Endothelial cell of umbilical vein (primary cell): Measurements from ENCODE around the gene MED14. TPM values are rescaled to one million over a fixed set of nuclear protein-coding genes. Genes with fewer than 3 reads are reported as not detected.

Experiments
- BruUV-seq: library from RNA; stranded (reverse); fragments of 400-500 nt; replicated peaks from 2 replicates; lab custom pipeline; 2021; lab: Mats Ljungman, UMichigan
- CTCF ChIA-PET: fragments of 300-600, 350-600 bp; sonication (Branson Sonifier 250); formaldehyde crosslinking; loops from one replicate; lab custom pipeline; 2021; ENCODE audit warnings: antibody characterized with exemption, inconsistent platforms; lab: Charles Lee
- POLR2A ChIA-PET: fragments of 300-600, 350-600 bp; sonication (Branson Sonifier 250); formaldehyde crosslinking; loops from one replicate; lab custom pipeline; 2021; ENCODE audit warnings: antibody characterized with exemption, inconsistent platforms; lab: Charles Lee
- DNase-seq: peaks from one replicate; pipeline ENCODE4 v3.0.0-alpha.2; 2011; ENCODE audit warnings: low read depth, low spot score
- FAIRE-seq: peaks from 2 replicates; lab custom pipeline; 2011; peaks lifted over from hg19 to GRCh38; lab: Jason Lieb, UNC
- H2AFZ ChIP-seq: 2 replicates; pipeline ENCODE4 v1.6.0; 2012; ENCODE audit warnings: low read depth, low read length, control low read depth, inconsistent platforms
- H3K27ac ChIP-seq: 2 replicates; pipeline ENCODE4 v1.5.1; 2011; ENCODE audit warnings: low read depth, mild to moderate bottlenecking, control low read depth, low read length, moderate library complexity; ENCODE audit not compliant: insufficient read depth
- H3K27me3 ChIP-seq, 2 experiments: 2 replicates each; pipeline versions ENCODE4 v1.6.0 to v1.6.1; 2011; ENCODE audit warnings: low read length in 2 of 2, mixed read lengths in 1 of 2; ENCODE audit not compliant: control insufficient read depth in 2 of 2, insufficient read depth in 2 of 2
- H3K36me3 ChIP-seq, 2 experiments: 2 replicates in 1 of 2; 3 replicates in 1 of 2; pipeline ENCODE4 v1.5.1; 2011; ENCODE audit warnings: low read length in 2 of 2, mild to moderate bottlenecking in 1 of 2, moderate library complexity in 1 of 2; ENCODE audit not compliant: control insufficient read depth in 2 of 2, insufficient read depth in 2 of 2; ENCODE audit errors: extremely low read depth in 1 of 2
- H3K4me1 ChIP-seq: 3 replicates; pipeline ENCODE4 v1.5.1; 2011; ENCODE audit warnings: mild to moderate bottlenecking, low read length; ENCODE audit not compliant: control insufficient read depth, insufficient read depth; ENCODE audit errors: extremely low read depth
- H3K4me2 ChIP-seq: 2 replicates; pipeline ENCODE4 v1.6.1; 2011; ENCODE audit warnings: low read length, control low read depth, mixed read lengths; ENCODE audit not compliant: insufficient read depth
- H3K4me3 ChIP-seq, 3 experiments: fragments of 200-600 bp in 1 of 3; sonication (generic), shearing (Covaris generic) in 1 of 3; replicated peaks in 1 of 3; 2 replicates each; pipeline ENCODE4 v1.5.1; 2011 to 2016; ENCODE audit warnings: control low read depth in 3 of 3, low read length in 3 of 3, mild to moderate bottlenecking in 2 of 3, inconsistent platforms in 1 of 3, low read depth in 1 of 3, moderate library complexity in 1 of 3; ENCODE audit not compliant: insufficient read depth in 1 of 3
- H3K79me2 ChIP-seq: 2 replicates; pipeline ENCODE4 v1.6.0; 2012; ENCODE audit warnings: low read length, inconsistent platforms; ENCODE audit not compliant: control insufficient read depth, insufficient read depth
- H3K9ac ChIP-seq: replicated peaks from 2 replicates; pipeline ENCODE3; 2011; ENCODE audit warnings: low read length, control low read depth; ENCODE audit not compliant: insufficient read depth; ENCODE audit errors: extremely low read depth
- H3K9me1 ChIP-seq: replicated peaks from 3 replicates; pipeline ENCODE4 v1.6.0; 2011; ENCODE audit warnings: mild to moderate bottlenecking, low read length; ENCODE audit not compliant: control insufficient read depth, insufficient read depth; ENCODE audit errors: extremely low read depth
- H3K9me3 ChIP-seq: replicated peaks from 2 replicates; pipeline ENCODE4 v1.5.1; 2012; ENCODE audit warnings: low read length, inconsistent platforms; ENCODE audit not compliant: control insufficient read depth, insufficient read depth
- H4K20me1 ChIP-seq: replicated peaks from 2 replicates; pipeline ENCODE3; 2011; ENCODE audit warnings: mild to moderate bottlenecking, low read length; ENCODE audit not compliant: control insufficient read depth, insufficient read depth; ENCODE audit errors: extremely low read depth
- CTCF ChIP-seq, 2 donors: IDR thresholded peaks; 1 replicate in 1 of 2; 2 replicates in 1 of 2; pipeline ENCODE4 v1.5.1; 2011; ENCODE audit warnings: low read length in 2 of 2, mild to moderate bottlenecking in 2 of 2, moderate library complexity in 2 of 2, control low read depth in 1 of 2, inconsistent platforms in 1 of 2, low read depth in 1 of 2; ENCODE audit not compliant: insufficient read depth in 1 of 2; ENCODE audit errors: extremely low read depth in 1 of 2
- EZH2 ChIP-seq: IDR thresholded peaks from 2 replicates; pipeline ENCODE4 v1.6.1; 2012; ENCODE audit warnings: borderline replicate concordance, low read depth, mild to moderate bottlenecking, moderate library complexity, low read length, inconsistent platforms; ENCODE audit not compliant: severe bottlenecking
- FOS ChIP-seq: IDR thresholded peaks from 2 replicates; pipeline ENCODE4 v1.6.1; 2011; ENCODE audit warnings: mild to moderate bottlenecking, low read length, moderate library complexity, borderline replicate concordance; ENCODE audit not compliant: insufficient read depth
- GATA2 ChIP-seq: IDR thresholded peaks from 2 replicates; pipeline ENCODE4 v1.7.0; 2011; ENCODE audit warnings: low read depth, mild to moderate bottlenecking, moderate library complexity, mixed read lengths, low read length; ENCODE audit not compliant: insufficient read length, insufficient read depth
- JUN ChIP-seq: IDR thresholded peaks from 2 replicates; pipeline ENCODE4 v1.6.1; 2011; ENCODE audit warnings: borderline replicate concordance, low read depth; ENCODE audit not compliant: insufficient read length, insufficient read depth
- MAX ChIP-seq: IDR thresholded peaks from 2 replicates; pipeline ENCODE4 v1.6.1; 2011; ENCODE audit not compliant: insufficient read depth, insufficient read length
- MYC ChIP-seq: IDR thresholded peaks from one replicate; pipeline ENCODE4 v1.6.1; 2011; ENCODE audit warnings: mild to moderate bottlenecking, low read depth, low read length
- POLR2A ChIP-seq: IDR thresholded peaks from 2 replicates; pipeline ENCODE4 v1.6.1; 2012; ENCODE audit warnings: low read depth, mild to moderate bottlenecking, control low read depth, low read length
- POLR2AphosphoS5 ChIP-seq: IDR thresholded peaks from 2 replicates; pipeline ENCODE4 v1.6.1; 2012; ENCODE audit warnings: low read depth, mild to moderate bottlenecking, control low read depth, low read length, moderate library complexity; ENCODE audit not compliant: insufficient read depth
- dilution Hi-C: fragments of 300-500 bp; cut with MboI; formaldehyde crosslinking; loops from one replicate; pipeline ENCODE4 v1.15.0; 2019; ENCODE audit warnings: low sequenced_read_pairs; ENCODE audit not compliant: extremely low pct_ligation_motif_present
- intact Hi-C: fragments of 100-400 bp; cut with micrococcal nuclease; formaldehyde crosslinking; loops from one replicate; pipeline ENCODE4 v1.10.0; 2022
- polyA plus RNA-seq, 4 experiments: library from polyadenylated mRNA; depleted of rRNA in 3 of 4; stranded (reverse) in 3 of 4; unstranded in 1 of 4; fragments of >200 nt; gene quantifications; 2 replicates each; pipeline versions ENCODE4 v1.2.1 to v1.2.3, GENCODE V29; 2011 to 2012; ENCODE audit warnings: missing spikeins in 1 of 4
- total RNA-seq: library from RNA; stranded (reverse); gene quantifications from 2 replicates; pipeline ENCODE4 v1.2.3, GENCODE V29; 2021

MED14 gene
- total and polyA plus RNA-seq, 2 donors (not counting 3 experiments of a cell fraction or from before 2014, with no cell fraction given) = 25.6 to 55.8 TPM

DNA sequence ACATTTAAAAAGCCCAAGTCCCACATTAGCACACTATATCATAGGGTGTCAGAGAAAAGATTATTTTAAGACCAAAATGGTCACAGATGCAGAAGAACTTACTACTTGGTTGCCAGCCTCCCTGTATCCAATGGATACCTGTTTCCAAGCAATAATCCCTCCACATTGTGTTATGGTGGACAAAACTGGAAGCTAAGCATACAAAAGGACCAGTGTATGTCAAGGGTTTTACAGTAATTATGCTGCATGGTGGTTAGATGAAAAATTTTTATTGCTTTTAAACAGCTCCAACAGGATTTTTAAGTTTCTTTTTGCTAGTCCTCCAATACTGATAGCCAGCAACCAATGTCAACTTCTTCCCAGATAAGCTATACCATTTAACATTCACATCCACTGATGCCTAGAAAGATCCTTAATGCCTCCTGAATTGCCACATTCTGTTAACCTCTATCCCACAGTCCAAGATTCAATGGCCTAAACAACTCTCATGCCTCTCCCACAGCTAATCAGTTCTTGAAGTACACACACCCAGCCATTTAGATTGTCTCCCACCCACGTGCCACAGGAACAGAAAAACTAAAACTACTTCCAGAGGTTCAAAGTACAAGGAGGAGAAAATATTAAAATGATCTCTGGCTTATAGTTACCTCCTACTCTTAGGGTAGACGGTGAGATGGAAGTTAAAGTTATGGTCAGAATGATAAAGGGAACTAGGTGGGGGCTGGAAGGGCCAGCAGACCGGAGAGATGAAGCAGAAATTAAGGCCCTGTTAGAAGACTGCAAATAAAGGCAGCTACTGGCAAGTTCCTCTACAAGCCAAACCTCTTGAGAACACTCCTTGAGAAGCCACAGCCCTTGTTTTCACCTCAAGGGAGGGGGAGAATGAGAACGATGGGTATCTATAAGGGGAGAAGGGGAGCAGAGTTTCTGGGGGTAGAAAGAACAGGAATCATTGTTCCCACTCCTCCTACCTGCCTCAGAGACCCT, 5.5 kb downstream of the MED14 start:
- Histone ChIP-seq H3K9ac (no peak overlapping the region), H3K4me2 (no peak overlapping the region), H3K4me1 (peaks cover 6% of the 10 kb centered on the region), H3K79me2 (peaks cover 52% of the 10 kb centered on the region), H3K9me3 (no peaks in the 10 kb centered on the region), H3K27ac (no peak overlapping the region), H3K27me3 (no peaks in the 10 kb centered on the region), H3K9me1 (no peaks in the 10 kb centered on the region), H3K36me3 (no peaks in the 10 kb centered on the region), H2AFZ (no peak overlapping the region), H3K4me3 (no peak overlapping the region), H4K20me1 (no peaks in the 10 kb centered on the region)
- CTCF ChIA-PET = interaction anchor here (1.1 kb wide), 2 partner anchors 11 to 64 kb away, joined by 3 read pairs; no protein-coding TSS in a partner anchor
- POLR2A ChIA-PET = no interaction called here
- DNase-seq (no peak), FAIRE-seq (no peak)
- TF ChIP-seq MYC (no peak), JUN (no peak), EZH2 (no peak), FOS (no peak), POLR2AphosphoS5 (no peak), GATA2 (no peak), POLR2A (no peak), CTCF (IDR thresholded peaks at IDR 0.05; ENCODE audit: extremely low read depth in 1 of 2, insufficient read depth in 1 of 2, low read depth in 1 of 2, low read length in 2 of 2) (no peak), MAX (no peak)
- BruUV-seq = no TSS peak
- intact Hi-C loops = no loop called here
- dilution Hi-C loops = no loop called here
